ENCODE measurements around the gene EXD3. TPM values are rescaled to one million over a fixed set of nuclear protein-coding genes. Genes with fewer than 3 reads are reported as not detected.

Gene EXD3
- total RNA-seq, 1 experiment from 2014 or later = 15.3 TPM

- TF ChIP-seq CTCF (conservative IDR thresholded peaks at IDR 0.05) = no peak
- Mint-ChIP-seq H3K4me3 (no peak overlapping the region), H3K4me1 (peaks cover 3% of the 10 kb centered on the region in 2 experiments; a peak in 3 of 4 replicates), H3K9me3 (peaks cover 5 to 11% of the 10 kb centered on the region in 2 experiments; a peak in 3 of 5 replicates), H3K27me3 (ENCODE audit: low read depth) (peaks cover 28% of the 10 kb centered on the region), H3K36me3 (ENCODE audit: insufficient read depth in 1 of 3, low read depth in 3 of 3) (peaks cover 0 to 6% (median 0%) of the 10 kb centered on the region in 3 experiments; a peak in 1 of 7 replicates), H3K27ac (no peak overlapping the region)
- Histone ChIP-seq H3K27me3 (ENCODE audit: insufficient read depth, low read length) (no peaks in the 10 kb centered on the region), H3K79me2 (ENCODE audit: insufficient read depth, low read length) (no peaks in the 10 kb centered on the region), H2BK15ac (ENCODE audit: low read depth, low read length) (no peak overlapping the region), H3K9ac (ENCODE audit: extremely low read depth, insufficient read length, low read length) (no peak overlapping the region), H3K27ac (ENCODE audit: insufficient read length, low read depth, low read length) (no peak overlapping the region), H2AK5ac (ENCODE audit: insufficient read length, low read length) (no peak overlapping the region), H2BK5ac (ENCODE audit: insufficient read length, low read length) (no peak overlapping the region), H3K4me1 (ENCODE audit: insufficient read depth, low read length) (no peaks in the 10 kb centered on the region; the same call in 1 of the 2 replicates), H3K4me2 (ENCODE audit: insufficient read depth, insufficient read length, low read length) (no peak overlapping the region), H2BK12ac (ENCODE audit: insufficient read length, low read depth, low read length) (no peak overlapping the region), H3K14ac (ENCODE audit: insufficient read depth, low read length) (no peak overlapping the region), H3K9me3 (ENCODE audit: control insufficient read depth, low read depth, low read length) (no peaks in the 10 kb centered on the region), H3K23ac (ENCODE audit: insufficient read length, low read depth, low read length) (no peak overlapping the region), H2BK120ac (ENCODE audit: low read depth, low read length, poor library complexity, severe bottlenecking) (no peak overlapping the region), H3K79me1 (ENCODE audit: insufficient read depth, low read depth, low read length, poor library complexity, severe bottlenecking) (no peaks in the 10 kb centered on the region), H2BK20ac (ENCODE audit: low read depth, low read length, poor library complexity, severe bottlenecking) (no peak overlapping the region), H3K18ac (ENCODE audit: insufficient read length, low read depth, low read length) (no peak overlapping the region), H4K8ac (replicated peaks; ENCODE audit: insufficient read length, low read depth, low read length) (no peak overlapping the region), H4K5ac (ENCODE audit: insufficient read length, low read depth, low read length) (no peak overlapping the region), H3K4ac (ENCODE audit: low read depth, low read length) (no peak overlapping the region), H3K23me2 (ENCODE audit: insufficient read length, low read depth, low read length, poor library complexity, severe bottlenecking) (no peaks in the 10 kb centered on the region), H3T11ph (ENCODE audit: low read length) (no peak overlapping the region), H4K20me1 (ENCODE audit: control insufficient read depth, insufficient read depth, insufficient read length) (no peaks in the 10 kb centered on the region), H2AFZ (ENCODE audit: low read length) (no peak overlapping the region), H3K56ac (ENCODE audit: insufficient read length, low read depth, low read length) (no peak overlapping the region), H4K91ac (ENCODE audit: insufficient read length, low read depth, low read length) (no peak overlapping the region)
- no CpG with 5 or more reads among the region's 16 CpGs for WGBS (ENCODE audit: extremely low coverage, insufficient read length, low lambda C conversion rate)
- no peak for DNase-seq
Observed at GRCh38 chr9:137380171-137380570, 42.8 kb downstream of the EXD3 start.
